CD14-positive monocyte (primary cell): Measurements from ENCODE around the gene ZNF761. TPM values are rescaled to one million over a fixed set of nuclear protein-coding genes. Genes with fewer than 3 reads are reported as not detected.

Experiments used
- DNase-seq, 3 donors: peaks; one replicate each; pipeline ENCODE4 v3.0.0-alpha.2; 2011 to 2022
- H2AFZ ChIP-seq: 2 replicates; pipeline ENCODE4 v1.6.0; 2012; ENCODE audit warnings: mild to moderate bottlenecking, low read depth, low read length, inconsistent platforms; ENCODE audit not compliant: insufficient read depth, poor library complexity, severe bottlenecking
- H3K27ac ChIP-seq, 2 donors: 1 replicate in 1 of 2; 2 replicates in 1 of 2; pipeline ENCODE4 v1.5.1; 2012 to 2013; ENCODE audit warnings: low read length in 2 of 2, control low read depth in 1 of 2, inconsistent platforms in 1 of 2, low read depth in 1 of 2, mild to moderate bottlenecking in 1 of 2
- H3K27me3 ChIP-seq, 2 donors: one replicate each; pipeline versions ENCODE4 v1.6.0 to v1.6.1; 2011 to 2013; ENCODE audit warnings: low read length in 2 of 2; ENCODE audit not compliant: control insufficient read depth in 2 of 2, insufficient read depth in 2 of 2
- H3K36me3 ChIP-seq, 2 donors: replicated peaks in 1 of 2; 1 replicate in 1 of 2; 2 replicates in 1 of 2; pipeline versions ENCODE4 v1.5.1 to v1.6.1; 2012 to 2013; ENCODE audit warnings: low read length in 2 of 2, control low read depth in 1 of 2, inconsistent platforms in 1 of 2, mild to moderate bottlenecking in 1 of 2; ENCODE audit not compliant: insufficient read depth in 2 of 2, control insufficient read depth in 1 of 2
- H3K4me1 ChIP-seq, 2 donors: 1 replicate in 1 of 2; 2 replicates in 1 of 2; pipeline versions ENCODE4 v1.5.1 to v1.6.1; 2012 to 2013; ENCODE audit warnings: low read length in 2 of 2, control low read depth in 1 of 2, inconsistent platforms in 1 of 2, mild to moderate bottlenecking in 1 of 2, moderate library complexity in 1 of 2; ENCODE audit not compliant: insufficient read depth in 2 of 2, control insufficient read depth in 1 of 2
- H3K4me2 ChIP-seq: replicated peaks from 2 replicates; pipeline ENCODE3; 2012; ENCODE audit warnings: low read length, moderate library complexity, mild to moderate bottlenecking; ENCODE audit not compliant: poor library complexity, severe bottlenecking; ENCODE audit errors: extremely low read depth
- H3K4me3 ChIP-seq, 3 experiments: fragments of 200-600 bp in 1 of 3; sonication (generic) in 1 of 3; replicated peaks in 1 of 3; 1 replicate in 2 of 3; 2 replicates in 1 of 3; pipeline ENCODE4 v1.5.1; 2011 to 2013; ENCODE audit warnings: low read length in 3 of 3, mild to moderate bottlenecking in 3 of 3, control low read depth in 2 of 3, low read depth in 2 of 3, inconsistent platforms in 1 of 3, moderate library complexity in 1 of 3
- H3K79me2 ChIP-seq: 2 replicates; pipeline ENCODE4 v1.6.0; 2012; ENCODE audit warnings: mild to moderate bottlenecking, control low read depth, inconsistent platforms, low read length, moderate library complexity; ENCODE audit not compliant: insufficient read depth
- H3K9ac ChIP-seq: 2 replicates; pipeline ENCODE4 v1.6.0; 2017; ENCODE audit warnings: low read length, mild to moderate bottlenecking; ENCODE audit not compliant: insufficient read depth, poor library complexity, severe bottlenecking
- H3K9me3 ChIP-seq, 2 donors: replicated peaks in 1 of 2; 1 replicate in 1 of 2; 2 replicates in 1 of 2; pipeline versions ENCODE4 v1.5.1 to v1.6.1; 2012 to 2013; ENCODE audit warnings: low read length in 2 of 2, control low read depth in 1 of 2; ENCODE audit not compliant: control insufficient read depth in 1 of 2, insufficient read depth in 1 of 2
- H4K20me1 ChIP-seq: 2 replicates; pipeline ENCODE4 v1.6.0; 2012; ENCODE audit warnings: mild to moderate bottlenecking, low read length, control low read depth, moderate library complexity; ENCODE audit not compliant: insufficient read depth
- H3K27ac Mint-ChIP-seq, 7 donors: one replicate each; pipeline ENCODE4 v1.8.0; 2020; ENCODE audit warnings: mild to moderate bottlenecking in 7 of 7, mixed read lengths in 7 of 7, moderate library complexity in 6 of 7, inconsistent platforms in 2 of 7
- H3K27me3 Mint-ChIP-seq, 3 donors: one replicate each; pipeline ENCODE4 v1.8.0; 2021 to 2022; ENCODE audit warnings: low read depth in 3 of 3, mild to moderate bottlenecking in 3 of 3, mixed read lengths in 3 of 3, moderate library complexity in 3 of 3, inconsistent platforms in 1 of 3
- H3K36me3 Mint-ChIP-seq, 2 donors: one replicate each; pipeline ENCODE4 v1.8.0; 2020; ENCODE audit warnings: mixed read lengths in 2 of 2, inconsistent platforms in 1 of 2, mild to moderate bottlenecking in 1 of 2
- H3K4me1 Mint-ChIP-seq: one replicate; pipeline ENCODE4 v1.8.0; 2020; ENCODE audit warnings: mild to moderate bottlenecking, mixed read lengths
- H3K4me3 Mint-ChIP-seq, 2 donors: one replicate each; pipeline ENCODE4 v1.8.0; 2020; ENCODE audit warnings: mild to moderate bottlenecking in 2 of 2, mixed read lengths in 2 of 2, moderate library complexity in 1 of 2
- H3K9me3 Mint-ChIP-seq, 7 donors: one replicate each; pipeline ENCODE4 v1.8.0; 2020 to 2022; ENCODE audit warnings: mixed read lengths in 7 of 7, mild to moderate bottlenecking in 6 of 7, moderate library complexity in 6 of 7, inconsistent platforms in 2 of 7
- WGBS: methylation state at CpG from one replicate; pipeline ENCODE4 v1.1.5; 2013; ENCODE audit warnings: missing lambda C conversion rate; ENCODE audit not compliant: insufficient coverage; 5-methylcytosine and 5-hydroxymethylcytosine counted together
- intact Hi-C, 2 donors: fragments of 100-400 bp; cut with micrococcal nuclease; formaldehyde crosslinking; loops; one replicate each; pipeline versions ENCODE4 v1.15.0 to v1.15.1; 2023
- polyA plus RNA-seq, 3 donors: library from polyadenylated mRNA; depleted of rRNA in 1 of 3; unstranded in 2 of 3; stranded (reverse) in 1 of 3; fragments of 300-500 nt in 2 of 3; fragments of >200 nt in 1 of 3; fragmentation: Illumina TruSeq in 2 of 3; gene quantifications; 1 replicate in 2 of 3; 2 replicates in 1 of 3; pipeline ENCODE4 v1.2.3, GENCODE V29; 2012 to 2021
- small RNA-seq: library from RNA; depleted of rRNA; stranded (forward); fragments of <200 nt; gene quantifications from one replicate; pipeline ENCODE3, GENCODE V24; 2012; ENCODE audit warnings: low read depth; ENCODE audit not compliant: insufficient read length
- TF ChIP-seq, protein P1 (sequence below): fragments of 200-600 bp; IDR thresholded peaks from one replicate; pipeline ENCODE4 v1.8.0; 2022; ENCODE audit warnings: antibody characterized with exemption, mild to moderate bottlenecking

ZNF761 gene
- polyA plus RNA-seq, 3 donors, result 3.4 to 6.1 (median 5.6) TPM

GRCh38 chr19:53504885-53505284 lies 73.1 kb downstream of the ZNF761 start:
- H2AFZ ChIP-seq, result no peak overlapping the region
- no peak overlapping the region for H3K4me3 ChIP-seq
- H3K4me1 ChIP-seq, result no peaks in the 10 kb centered on the region
- H3K27me3 ChIP-seq, result peaks cover 0 to 2% of the 10 kb centered on the region in 2 donors
- H3K4me2 ChIP-seq, result no peak overlapping the region
- no peak overlapping the region for H3K27ac ChIP-seq
- H3K9me3 ChIP-seq, result peaks cover 6% of the 10 kb centered on the region in 2 donors
- no peak for DNase-seq
- no peaks in the 10 kb centered on the region for H3K79me2 ChIP-seq
- H3K36me3 ChIP-seq, result no peaks in the 10 kb centered on the region
- no peaks in the 10 kb centered on the region for H4K20me1 ChIP-seq
- Mint-ChIP-seq H3K27me3 (peaks cover 0 to 14% (median 6%) of the 10 kb centered on the region in 3 donors), H3K36me3 (no peaks in the 10 kb centered on the region), H3K4me3 (no peak overlapping the region), H3K9me3 (peaks cover 5 to 25% (median 19%) of the 10 kb centered on the region in 7 donors), H3K4me1 (peaks cover 2% of the 10 kb centered on the region), H3K27ac (no peak overlapping the region)
- no peak overlapping the region for H3K9ac ChIP-seq
- 62% methylated on average over 4 of the region's 7 CpGs for WGBS
- TF ChIP-seq, protein P1, sequence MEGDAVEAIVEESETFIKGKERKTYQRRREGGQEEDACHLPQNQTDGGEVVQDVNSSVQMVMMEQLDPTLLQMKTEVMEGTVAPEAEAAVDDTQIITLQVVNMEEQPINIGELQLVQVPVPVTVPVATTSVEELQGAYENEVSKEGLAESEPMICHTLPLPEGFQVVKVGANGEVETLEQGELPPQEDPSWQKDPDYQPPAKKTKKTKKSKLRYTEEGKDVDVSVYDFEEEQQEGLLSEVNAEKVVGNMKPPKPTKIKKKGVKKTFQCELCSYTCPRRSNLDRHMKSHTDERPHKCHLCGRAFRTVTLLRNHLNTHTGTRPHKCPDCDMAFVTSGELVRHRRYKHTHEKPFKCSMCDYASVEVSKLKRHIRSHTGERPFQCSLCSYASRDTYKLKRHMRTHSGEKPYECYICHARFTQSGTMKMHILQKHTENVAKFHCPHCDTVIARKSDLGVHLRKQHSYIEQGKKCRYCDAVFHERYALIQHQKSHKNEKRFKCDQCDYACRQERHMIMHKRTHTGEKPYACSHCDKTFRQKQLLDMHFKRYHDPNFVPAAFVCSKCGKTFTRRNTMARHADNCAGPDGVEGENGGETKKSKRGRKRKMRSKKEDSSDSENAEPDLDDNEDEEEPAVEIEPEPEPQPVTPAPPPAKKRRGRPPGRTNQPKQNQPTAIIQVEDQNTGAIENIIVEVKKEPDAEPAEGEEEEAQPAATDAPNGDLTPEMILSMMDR, result no peak
- intact Hi-C loops, result no loop called here

- 85% methylated on average over 7 of the region's 8 CpGs for WGBS
- H3K79me2 ChIP-seq, result no peaks in the 10 kb centered on the region
- Mint-ChIP-seq H3K4me3 (peak overlapping the region in 1 of 2 donors; percentile 30), H3K27me3 (peaks cover 0 to 14% (median 6%) of the 10 kb centered on the region in 3 donors), H3K27ac (no peak overlapping the region), H3K9me3 (peaks cover 2 to 17% (median 12%) of the 10 kb centered on the region in 7 donors), H3K36me3 (no peaks in the 10 kb centered on the region), H3K4me1 (peaks cover 2% of the 10 kb centered on the region)
- no peak overlapping the region for H2AFZ ChIP-seq
- no peak overlapping the region for H3K4me3 ChIP-seq
- TF ChIP-seq, protein P1, result no peak
- H3K27ac ChIP-seq, result no peak overlapping the region
- H3K27me3 ChIP-seq, result peaks cover 0 to 2% of the 10 kb centered on the region in 2 donors
- H3K36me3 ChIP-seq, result no peaks in the 10 kb centered on the region
- no peak overlapping the region for H3K4me2 ChIP-seq
- no peak overlapping the region for H3K9ac ChIP-seq
- H4K20me1 ChIP-seq, result no peaks in the 10 kb centered on the region
- intact Hi-C loops, result no loop called here
- no peak for DNase-seq
- peaks cover 0 to 6% of the 10 kb centered on the region in 2 donors for H3K9me3 ChIP-seq
- H3K4me1 ChIP-seq, result no peaks in the 10 kb centered on the region
Observed at GRCh38 chr19:53506728-53507127, 74.9 kb downstream of the ZNF761 start.

Small RNA genes within 50 kb of the gene (small RNA-seq; reads per million reads assigned to genes)
- gene RPL39P36, result not detected

Other genes starting within 250 kb of the ZNF761 start
- 1 to 10 TPM in 1 of 3 donors, under 1 TPM in 2; 0.68 to 1.7 (median 0.88) TPM for gene ZNF665, start 238.6 kb upstream of the ZNF761 start, polyA plus RNA-seq
- 1 to 10 TPM in 2 of 3 donors, under 1 TPM in 1; 0.68 to 2.1 (median 1.5) TPM for gene ZNF677, start 177.1 kb upstream of the ZNF761 start, polyA plus RNA-seq
- not detected for gene VN1R2, start 173.7 kb upstream of the ZNF761 start, polyA plus RNA-seq
- gene VN1R4, start 164.3 kb upstream of the ZNF761 start, polyA plus RNA-seq, result not detected
- gene ZNF845, start 98.2 kb upstream of the ZNF761 start, polyA plus RNA-seq, result 1 to 10 TPM in 2 of 3 donors, under 1 TPM in 1; 0.51 to 3.6 (median 2.6) TPM
- 1 to 10 TPM in 1 of 3 donors, under 1 TPM in 2; 0.29 to 2.0 (median 0.64) TPM for gene ZNF525, start 66.3 kb upstream of the ZNF761 start, polyA plus RNA-seq
- gene ZNF765, start 36.8 kb upstream of the ZNF761 start, polyA plus RNA-seq, result 1 to 10 TPM; 1.5 to 5.0 (median 3.4) TPM
- 1 to 10 TPM in 1 of 3 donors, under 1 TPM in 2; 0.32 to 1.9 (median 0.61) TPM for gene ZNF813, start 35.7 kb downstream of the ZNF761 start, polyA plus RNA-seq
- 10 to 100 TPM in 1 of 3 donors, 1 to 10 TPM in 2; 6.6 to 42.4 (median 9.5) TPM for gene ZNF331, start 106.2 kb downstream of the ZNF761 start, polyA plus RNA-seq
- not detected for gene DPRX, start 200.0 kb downstream of the ZNF761 start, polyA plus RNA-seq